ENCODE results near the gene CAMKV.
"Not testable (repeated sequence)": the region's sequence is repeated elsewhere in the genome, so short reads cannot be mapped to it uniquely, and the experiment has no call there.

Gene CAMKV, protein sequence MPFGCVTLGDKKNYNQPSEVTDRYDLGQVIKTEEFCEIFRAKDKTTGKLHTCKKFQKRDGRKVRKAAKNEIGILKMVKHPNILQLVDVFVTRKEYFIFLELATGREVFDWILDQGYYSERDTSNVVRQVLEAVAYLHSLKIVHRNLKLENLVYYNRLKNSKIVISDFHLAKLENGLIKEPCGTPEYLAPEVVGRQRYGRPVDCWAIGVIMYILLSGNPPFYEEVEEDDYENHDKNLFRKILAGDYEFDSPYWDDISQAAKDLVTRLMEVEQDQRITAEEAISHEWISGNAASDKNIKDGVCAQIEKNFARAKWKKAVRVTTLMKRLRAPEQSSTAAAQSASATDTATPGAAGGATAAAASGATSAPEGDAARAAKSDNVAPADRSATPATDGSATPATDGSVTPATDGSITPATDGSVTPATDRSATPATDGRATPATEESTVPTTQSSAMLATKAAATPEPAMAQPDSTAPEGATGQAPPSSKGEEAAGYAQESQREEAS

DNA sequence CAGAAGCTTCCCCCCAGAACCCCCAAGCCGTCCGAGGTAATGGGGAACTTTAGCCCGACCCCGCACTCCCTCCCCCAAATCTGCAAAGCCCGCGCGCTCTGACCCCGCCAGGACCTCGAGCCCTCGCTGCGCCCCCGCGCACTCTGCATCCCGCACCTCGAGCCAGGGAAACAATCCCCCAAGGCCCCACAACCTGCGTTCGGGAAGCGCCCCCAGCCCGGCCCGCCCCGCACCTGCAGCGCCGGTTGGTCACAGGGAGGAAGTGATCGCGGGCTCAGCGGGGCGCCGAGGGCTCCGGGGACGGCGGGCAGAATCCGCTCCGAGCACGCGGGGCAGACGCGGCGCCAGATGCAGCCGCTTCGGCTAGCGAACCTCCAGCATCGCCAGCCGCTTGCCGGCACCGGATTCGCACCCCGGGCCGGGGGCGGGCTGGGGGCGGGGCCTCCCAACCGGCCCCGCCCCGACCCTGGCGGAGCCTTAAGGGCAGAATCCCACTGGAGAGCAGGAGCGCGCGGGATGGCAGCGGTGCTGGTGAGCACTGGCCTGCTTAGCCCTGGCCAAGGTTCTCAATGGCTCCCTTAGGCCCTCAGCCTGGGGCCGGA, at the start of gene CAMKV:
CAMKV (minus strand) TSS at position 382 of the 602 bp plus-strand sequence. CDS start 7,518 bp downstream, outside the sequence.
- peak in 2 of 3 donors; percentile 15 to 27 for DNase-seq

DNA sequence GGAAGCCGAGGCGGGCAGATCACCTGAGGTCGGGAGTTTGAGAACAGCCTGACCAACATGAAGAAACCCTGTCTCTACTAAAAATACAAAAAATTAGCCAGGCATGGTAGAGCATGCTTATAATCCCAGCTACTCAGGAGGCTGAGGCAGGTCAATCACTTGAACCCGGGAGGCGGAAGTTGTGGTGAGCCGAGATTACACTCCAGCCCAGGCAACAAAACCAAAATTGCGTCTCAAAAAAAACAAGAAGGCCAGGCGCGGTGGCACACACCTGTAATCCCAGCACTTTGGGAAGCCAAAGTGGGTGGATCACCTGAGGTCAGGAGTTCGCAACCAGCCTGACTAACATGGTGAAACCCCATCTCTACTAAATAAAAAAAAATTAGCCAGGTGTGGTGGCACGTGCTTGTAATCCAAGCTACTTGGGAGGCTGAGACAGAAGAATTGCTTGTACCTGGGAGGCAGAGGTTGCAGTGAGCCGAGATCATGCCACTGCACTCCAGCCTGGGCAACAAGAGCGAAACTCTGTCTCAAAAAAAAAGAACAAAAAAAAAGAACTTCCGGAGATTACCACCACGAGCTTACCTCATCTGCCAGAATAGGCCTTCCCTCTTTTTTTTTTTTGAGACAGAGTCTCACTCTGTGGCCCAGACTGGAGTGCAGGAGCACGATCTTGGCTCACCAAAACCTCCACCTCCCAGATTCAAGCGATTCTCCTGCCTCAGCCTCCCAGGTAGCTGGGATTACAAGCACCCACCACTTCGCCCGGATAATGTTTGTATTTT, 48.3 kb upstream of the CAMKV start:
- DNase-seq: peak; percentile 51 to 66 (median 61)

DNA sequence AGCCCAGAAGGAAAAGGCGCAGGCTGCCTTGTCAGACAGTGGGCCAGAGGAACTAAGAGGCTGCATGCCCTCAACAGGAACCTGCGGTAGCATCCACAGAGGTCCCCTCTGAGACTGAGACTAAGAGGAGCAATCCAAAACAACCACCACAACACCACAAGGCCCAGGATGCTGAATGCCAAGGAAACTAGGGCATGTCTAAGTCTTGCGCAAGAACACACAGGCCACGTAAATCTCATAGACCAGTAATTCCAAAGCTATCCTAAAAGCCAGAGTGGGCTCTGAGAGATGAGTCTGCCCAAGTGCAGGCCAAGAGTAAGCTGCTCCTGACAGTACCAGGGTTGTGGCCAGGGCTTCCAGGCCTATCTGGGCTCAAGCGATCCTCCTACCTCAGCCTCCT, 47.0 kb upstream of the CAMKV start:
- DNase-seq: no peak

DNA sequence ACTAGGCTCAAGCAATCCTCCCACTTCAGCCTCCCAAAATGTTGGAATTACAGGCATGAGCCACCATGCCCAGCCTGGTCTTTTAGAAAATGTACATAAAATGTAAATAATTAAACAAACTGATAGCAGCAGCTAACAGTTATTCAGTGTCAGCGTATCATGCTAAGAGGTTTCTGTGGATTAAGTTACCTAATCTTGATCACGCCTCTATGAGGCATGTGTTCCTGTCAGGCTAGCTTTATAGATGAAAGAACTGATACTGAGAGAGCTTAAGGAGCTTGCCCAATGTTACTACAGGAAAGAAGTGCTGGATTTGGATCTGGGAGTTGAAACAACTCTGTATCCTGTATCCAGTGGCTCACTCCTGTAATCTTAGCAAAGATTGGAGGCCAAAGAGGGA, 45.2 kb upstream of the CAMKV start:
- peak in 1 of 3 donors; percentile 31 for DNase-seq

DNA sequence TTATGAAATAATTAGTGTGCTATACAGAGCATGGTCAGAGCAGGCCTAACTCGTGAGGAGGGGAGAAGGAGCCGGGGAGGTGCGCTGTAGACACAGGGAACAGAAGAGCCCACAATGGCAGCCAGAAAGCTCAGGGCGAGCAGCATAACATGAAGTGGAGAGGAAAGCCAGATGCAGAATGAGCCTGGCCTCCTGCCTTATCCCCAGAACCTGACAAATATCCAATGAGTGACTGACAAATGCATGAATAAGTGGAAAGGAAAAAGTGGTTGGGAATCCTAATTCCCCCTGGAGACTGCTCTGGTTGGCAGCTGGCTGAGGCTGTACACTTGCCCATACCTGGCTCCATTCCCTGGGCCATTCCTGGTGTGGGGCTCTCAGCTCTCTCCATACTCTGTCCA, 43.2 kb upstream of the CAMKV start:
- DNase-seq: no peak

DNA sequence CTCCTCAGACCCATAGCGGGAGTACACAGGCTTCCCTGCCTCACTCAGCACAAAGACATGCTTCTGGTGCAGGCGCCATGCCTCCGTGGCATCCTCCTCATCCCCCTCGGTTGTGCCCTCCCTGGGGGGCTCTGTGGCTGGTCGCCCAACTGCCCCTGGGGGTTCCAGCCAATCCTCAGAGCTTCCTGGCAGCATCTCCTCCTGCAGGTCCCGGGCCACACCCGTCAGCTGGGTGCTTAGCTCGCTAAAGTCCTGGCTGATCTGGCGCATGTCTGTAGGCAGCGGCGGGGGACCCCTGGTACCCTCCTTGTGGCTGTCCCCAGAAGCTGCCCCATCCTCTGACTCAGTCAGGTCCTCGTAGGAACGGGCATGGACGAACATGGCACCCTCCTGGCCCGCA, 41.9 kb upstream of the CAMKV start:
- no peak for DNase-seq

DNA sequence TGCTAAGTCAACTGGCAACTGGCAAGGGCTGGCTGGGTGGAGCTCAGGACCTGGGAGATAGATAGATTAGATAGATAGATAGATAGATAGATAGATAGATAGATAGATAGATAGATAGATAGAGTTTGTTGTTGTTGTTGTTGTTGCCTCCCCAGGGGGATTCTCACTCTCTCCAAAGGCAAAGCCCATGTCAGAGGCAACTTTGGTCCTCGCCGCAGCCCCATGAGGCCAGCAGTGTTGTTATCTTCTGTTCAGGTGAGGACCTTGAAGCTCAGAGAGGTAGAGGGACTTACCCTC, 41.4 kb upstream of the CAMKV start:
- no peak for DNase-seq

DNA sequence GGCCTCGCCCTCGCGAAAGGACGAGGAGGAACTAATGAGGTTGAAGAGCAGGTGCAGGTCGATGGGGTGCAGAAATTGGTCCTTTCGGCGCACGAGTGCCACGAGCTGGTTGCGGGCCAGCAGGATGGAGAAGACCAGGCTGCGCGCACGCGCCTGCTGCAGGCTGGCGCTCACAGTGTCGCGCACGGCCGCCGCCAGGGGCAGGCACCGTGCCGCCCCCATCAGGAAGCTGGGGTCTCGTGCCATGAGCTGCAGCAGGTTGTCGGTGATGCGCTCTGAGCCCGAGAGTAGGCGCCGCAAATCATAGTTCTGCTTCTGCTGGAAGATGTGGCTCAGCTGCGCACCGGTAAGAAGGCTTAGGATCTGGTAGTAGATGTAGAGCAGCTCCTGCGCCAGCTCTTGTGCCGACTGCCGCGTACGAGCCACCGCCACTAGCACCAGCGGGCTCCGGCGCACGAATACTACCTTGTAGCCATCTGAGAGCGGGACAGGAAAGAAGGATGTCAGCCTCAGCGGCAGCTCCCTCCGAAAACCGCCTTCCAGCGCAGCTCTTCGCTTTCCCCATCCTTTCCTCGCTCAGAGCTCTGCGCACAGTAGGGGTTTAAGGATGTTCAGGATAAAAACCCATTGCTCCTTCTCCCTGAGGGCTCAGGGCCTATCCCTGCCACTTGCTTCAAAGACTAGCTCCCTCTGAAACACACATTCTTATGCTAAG, 40.9 kb upstream of the CAMKV start:
- no peak for DNase-seq

DNA sequence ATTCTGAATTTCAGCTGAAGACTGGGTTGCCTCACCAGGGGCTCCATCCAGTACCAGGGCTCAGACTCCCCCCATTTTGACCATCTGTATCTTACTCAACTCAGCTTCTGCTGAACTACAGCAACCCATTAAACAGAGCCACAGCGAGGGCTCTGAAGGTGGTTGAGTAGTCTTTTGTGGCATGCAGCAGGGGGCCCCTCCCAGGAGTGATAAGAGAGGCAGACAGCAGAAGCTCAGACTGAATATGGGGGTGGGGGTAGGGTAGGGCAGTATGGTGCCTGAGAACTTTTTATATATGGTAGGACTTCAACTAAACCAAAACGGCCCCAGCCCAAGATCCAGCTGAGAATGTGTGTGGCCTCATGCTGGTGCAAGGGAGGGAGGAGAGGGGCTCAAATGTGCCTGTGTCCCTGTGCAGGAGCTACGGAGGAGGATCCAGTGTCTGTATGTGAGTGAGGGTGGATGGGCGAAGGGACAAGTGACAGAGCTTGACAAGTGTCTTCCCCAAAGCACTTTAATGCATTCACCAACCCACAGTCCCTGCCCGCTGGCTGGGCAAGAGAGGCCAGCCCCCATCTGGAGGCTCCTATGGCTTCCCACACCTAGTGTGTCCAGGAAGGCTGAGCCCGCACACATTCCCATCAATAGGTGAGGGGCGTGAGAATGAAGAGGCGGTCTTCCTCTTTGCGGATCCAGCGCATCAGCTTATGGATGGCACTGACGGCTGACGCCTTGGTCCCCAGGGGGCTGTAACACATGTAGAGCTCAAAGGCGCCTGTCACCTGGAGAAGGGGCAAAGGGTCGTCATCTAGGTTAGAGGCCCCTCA, 38.9 kb upstream of the CAMKV start:
- no peak for DNase-seq

DNA sequence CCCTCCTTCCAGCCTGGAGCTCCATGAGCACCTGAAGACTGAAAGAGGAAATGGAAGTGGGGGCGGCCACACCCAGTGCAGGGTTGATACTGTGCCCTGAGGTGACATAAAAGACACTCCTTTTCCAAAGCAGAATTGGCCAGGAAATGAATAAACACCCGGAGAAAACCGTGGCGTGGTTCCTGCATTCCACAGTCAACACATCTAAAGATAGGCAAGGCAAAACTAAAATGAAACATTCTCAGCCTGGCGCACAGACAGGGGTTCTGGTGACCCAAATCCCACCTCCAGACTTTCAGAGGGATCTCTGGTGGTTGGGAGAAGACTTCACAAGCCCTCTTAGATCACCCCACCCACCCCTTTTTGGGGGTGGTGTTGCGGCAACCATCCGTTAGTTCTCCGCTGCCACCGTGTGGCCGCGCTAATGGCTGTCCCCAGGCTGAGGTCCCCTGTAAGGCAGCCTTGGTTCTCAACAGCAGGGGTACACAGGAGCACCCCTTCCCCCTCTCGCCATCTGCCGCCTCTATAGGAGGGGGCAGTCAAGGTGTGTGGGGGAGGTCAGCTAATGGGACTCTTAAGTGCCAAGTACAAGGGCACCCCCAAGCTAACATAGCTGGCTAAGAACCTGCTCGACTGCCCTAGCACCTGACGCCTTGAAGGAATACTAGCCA, 36.5 kb upstream of the CAMKV start:
- DNase-seq: peak; percentile 77 to 86 (median 78)

DNA sequence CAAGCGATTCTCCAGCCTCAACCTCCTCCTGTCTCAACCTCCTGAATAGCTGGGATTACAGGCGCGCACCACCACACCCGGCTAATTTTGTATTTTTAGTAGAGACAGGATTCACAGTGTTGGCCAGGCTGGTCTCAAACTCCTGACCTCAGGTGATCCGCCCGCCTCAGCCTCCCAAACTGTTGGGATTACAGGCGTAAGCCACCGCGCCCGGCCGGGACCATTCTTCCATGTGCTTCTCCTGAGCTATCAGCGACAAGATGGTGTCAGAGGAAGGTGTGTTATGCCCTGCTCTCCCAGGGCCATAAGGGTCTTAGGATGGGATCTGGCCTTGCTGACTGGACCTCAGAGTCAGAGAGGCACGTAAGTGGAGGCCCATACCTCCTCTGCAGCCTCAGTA, 34.7 kb upstream of the CAMKV start:
- not testable (repeated sequence) for DNase-seq

DNA sequence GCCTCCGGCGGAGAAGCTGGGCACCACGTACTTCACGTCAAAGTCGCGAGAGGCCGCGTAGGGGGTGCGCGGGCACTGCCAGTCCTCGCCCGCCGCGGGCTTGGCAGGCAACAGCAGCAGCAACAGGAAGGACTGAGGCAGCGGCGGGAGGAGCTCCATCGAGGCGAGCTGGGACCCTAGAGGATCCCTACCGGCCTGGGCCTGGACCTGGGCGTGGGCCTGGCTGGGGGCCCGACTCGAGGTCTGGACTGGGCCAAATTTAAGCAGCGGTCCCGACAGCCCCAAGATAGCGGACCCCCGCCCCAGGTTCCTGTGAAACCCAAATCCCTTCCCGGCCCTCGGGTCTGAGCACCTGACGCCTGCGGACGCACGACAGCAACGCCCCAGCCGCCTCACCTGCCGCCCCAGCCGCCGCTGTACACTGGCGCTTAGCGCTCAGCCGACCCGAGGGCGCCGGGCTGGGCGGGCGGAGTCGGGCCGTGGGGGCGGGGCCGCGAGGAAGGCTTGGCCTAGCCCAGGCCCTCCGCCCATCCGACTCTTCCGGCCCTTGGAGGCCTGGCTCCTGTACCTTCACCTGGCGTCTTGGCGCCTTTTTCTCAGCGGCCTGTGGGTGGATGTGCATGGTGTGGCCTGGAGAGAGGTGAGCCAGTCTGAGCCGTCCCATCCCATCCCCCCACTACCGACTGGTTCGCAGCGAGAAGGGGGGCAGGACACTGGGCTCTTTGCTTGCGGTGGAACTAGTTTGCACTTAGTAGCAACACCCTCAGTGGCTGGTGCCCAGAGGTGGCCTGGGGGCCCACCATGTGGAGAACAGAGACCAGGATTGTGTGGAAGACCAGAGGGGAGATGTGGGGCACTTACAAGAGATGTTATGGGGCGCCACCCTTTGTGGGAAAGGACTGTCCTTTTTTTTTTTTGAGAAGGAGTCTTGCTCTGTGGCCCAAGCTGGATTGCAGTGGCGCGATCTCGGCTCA, 34.0 kb upstream of the CAMKV start, which contains the start of gene MST1R:
MST1R (minus strand) TSS at position 423 of the 974 bp plus-strand sequence; CDS start at position 159, 264 bp downstream.
- peak; percentile 54 to 88 (median 67) for DNase-seq

DNA sequence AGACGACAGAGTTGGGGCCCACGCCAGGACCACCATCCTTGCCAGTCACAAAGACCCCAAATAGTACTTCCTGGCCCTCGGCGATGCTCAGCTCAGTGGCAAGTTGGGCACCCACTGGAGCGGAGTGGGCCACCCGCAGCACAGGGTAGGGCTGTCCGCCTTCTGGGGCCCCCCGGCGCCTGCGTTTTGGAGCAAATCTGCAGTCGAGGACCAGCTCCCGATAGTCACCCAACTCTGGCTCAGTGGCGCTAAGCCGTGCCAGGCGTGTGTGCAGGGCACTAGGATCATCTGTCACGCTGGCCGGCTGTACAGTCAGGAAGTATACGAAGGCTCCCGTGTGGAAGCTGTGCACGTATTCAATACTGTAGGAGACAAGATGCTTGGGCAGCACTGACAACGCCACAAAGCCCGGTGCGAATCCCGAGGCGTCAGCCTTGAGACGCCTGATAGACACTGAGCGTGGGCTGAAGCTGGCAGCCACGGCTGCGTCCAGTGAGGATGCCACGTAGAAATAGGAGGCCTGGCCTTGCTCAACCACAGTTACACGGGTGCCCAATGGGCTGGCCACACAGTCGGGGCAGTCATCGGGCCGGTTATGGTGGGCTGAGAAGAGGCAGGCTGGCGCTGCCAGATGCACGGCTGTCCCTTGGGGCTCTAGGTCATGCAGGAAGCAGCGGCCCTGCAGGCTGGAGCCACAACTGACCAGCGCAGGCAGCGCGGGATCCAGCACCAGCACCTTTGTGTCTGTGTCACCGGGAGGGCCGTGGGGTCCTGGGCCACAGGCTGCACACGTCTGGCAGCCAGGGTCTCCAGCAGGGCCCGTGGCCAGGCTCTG, 33.0 kb upstream of the CAMKV start:
- no peak for DNase-seq

DNA sequence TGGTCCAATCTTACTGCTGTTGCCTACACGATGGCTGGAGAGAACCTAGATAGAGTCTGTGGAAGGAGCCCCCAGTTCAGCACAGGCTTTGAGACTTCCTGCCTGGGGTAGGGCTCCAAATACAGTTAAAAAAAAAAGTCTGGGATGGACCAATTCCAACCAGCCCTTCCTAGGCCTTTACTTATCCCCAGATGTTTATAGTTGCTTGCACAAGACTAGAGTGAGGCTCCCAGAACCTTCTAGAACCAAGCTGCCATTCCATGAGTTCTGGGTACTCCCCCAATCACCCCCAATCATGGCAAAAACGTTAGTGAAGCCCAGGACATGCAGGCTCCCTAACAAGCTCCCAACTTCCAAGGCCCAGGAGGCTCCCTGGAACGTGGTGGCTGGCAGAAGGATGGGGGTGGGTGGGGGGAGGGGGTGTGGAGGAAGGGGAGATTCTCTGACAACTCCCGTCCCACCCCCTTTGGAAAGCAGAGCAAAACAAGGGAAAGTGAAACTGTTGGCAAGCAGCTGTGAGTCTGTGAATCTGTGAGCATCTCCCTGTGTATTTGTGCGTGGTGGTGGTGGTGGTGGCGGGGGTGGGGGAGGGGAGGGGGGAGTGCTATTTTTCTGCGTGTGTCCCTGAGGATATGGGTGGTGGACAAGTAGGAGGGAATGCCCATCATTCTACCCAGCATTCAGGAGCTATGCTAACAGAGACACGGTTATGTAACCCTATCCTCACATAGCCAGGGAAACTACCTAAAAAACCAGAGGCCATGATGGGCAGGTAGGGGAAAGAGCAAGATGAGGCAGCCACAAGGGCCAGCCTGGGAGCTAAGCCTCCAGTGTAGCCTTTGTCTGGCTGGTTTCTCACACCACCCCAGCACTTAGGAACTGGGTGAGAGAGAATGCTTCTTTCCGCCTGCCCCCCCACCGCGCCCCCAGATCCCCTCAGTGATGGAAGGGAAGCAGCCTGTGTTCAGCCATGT, 31.9 kb upstream of the CAMKV start:
- peak; percentile 25 to 58 (median 47) for DNase-seq

DNA sequence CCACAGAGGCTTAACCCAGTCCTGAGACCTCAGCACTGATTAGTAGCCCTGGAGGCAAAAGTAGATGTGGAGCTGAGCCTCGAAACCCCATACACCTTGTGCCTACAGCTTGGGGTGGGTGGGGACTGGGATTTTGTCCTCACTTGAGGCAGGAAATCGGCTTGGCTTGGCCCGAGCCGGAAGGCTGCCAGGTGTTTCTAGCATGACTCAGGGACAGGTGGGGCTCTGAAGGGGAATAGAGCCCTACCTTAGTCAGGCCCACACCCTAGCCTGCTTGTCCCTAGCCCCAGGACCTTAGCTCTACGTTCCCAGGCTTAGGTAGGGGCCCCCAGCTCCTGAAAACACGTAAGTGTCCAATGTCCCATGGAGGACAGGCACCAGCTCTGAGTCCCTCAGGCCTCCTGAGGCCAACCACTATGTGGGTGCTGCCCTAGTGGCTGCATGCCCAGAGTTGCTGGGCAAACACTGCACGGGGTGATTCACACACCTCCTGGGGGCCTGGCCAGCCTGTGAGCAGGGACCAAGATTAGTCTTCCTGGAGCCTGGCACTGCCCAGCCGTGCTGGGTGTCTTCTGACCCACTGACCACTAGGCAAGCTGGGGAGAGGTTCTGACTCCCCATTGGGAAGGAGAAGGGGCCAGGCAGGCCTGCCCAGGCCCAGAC, 30.9 kb upstream of the CAMKV start:
- no peak for DNase-seq

DNA sequence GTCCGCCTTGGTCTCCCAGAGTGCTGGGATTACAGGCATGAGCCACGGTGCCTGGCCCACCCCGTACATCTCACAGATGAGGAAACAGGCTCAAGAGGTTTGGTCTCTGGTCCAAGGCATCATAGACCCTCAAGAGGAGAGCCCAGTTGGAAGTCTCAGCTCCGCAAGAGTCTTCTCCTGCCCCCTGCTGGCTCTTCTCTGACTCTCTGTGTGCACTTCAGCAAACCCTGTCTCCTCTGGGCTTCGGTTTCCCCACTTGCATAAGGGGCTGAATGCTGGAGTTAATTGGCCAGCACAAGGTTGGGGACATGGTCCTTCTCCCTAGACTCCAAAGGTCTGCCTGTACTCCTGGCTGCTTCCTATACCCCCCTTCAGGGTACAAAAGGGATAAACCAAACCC, 30.1 kb upstream of the CAMKV start:
- peak in 1 of 3 donors; percentile 13 for DNase-seq

DNA sequence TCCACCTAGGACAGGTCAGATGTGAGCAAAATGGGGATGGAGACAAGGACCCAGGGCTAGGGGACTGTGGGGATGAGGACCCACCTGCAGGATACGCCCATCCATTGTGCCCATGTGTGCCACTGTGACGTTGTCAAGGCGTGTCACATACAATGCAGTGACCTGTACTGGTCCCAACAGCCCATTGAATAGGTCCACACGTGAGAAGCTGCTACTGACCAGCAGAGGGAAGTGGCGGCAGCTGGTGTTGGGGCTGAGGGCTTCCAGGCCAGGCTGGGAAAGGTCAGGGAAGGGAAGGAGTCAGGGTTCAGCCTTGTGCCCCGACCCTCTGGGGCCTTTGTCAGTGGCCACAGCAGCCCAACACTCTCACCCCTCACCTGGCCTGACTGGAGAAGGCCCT, 29.3 kb upstream of the CAMKV start:
- DNase-seq: no peak

Data from suppressor macrophage treated with lipopolysaccharide for 1 hour (primary cell).